Brain microvascular endothelial cell (primary cell): Measurements from ENCODE around the gene TERT.

ENCODE experiments used
- DNase-seq: peaks from one replicate; pipeline ENCODE4 v3.0.0-alpha.2; 2020
- H3K27ac ChIP-seq: fragments of 250-450 bp; sonication (Bioruptor Pico); 2 replicates; pipeline ENCODE4 v1.5.1; 2020; ENCODE audit warnings: mild to moderate bottlenecking, moderate library complexity
- H3K27me3 ChIP-seq: fragments of 250-450 bp; sonication (Bioruptor Pico); replicated peaks from 2 replicates; pipeline ENCODE4 v1.5.1; 2020; ENCODE audit warnings: mild to moderate bottlenecking
- H3K36me3 ChIP-seq: fragments of 250-450 bp; sonication (Bioruptor Pico); replicated peaks from 2 replicates; pipeline ENCODE4 v1.5.1; 2020; ENCODE audit warnings: mild to moderate bottlenecking
- H3K4me3 ChIP-seq: 2 replicates; pipeline ENCODE4 v1.5.1; 2011; ENCODE audit warnings: low read depth, mild to moderate bottlenecking, control low read depth, low read length, moderate library complexity
- CTCF ChIP-seq: IDR thresholded peaks from 2 replicates; pipeline ENCODE4 v1.5.1; 2011; ENCODE audit warnings: low read depth, mild to moderate bottlenecking, moderate library complexity, low read length, control low read depth, inconsistent platforms; ENCODE audit errors: missing control alignments
- in situ Hi-C: cut with HindIII; loops from 2 replicates; pipeline ENCODE4 v1.10.0; 2017; ENCODE audit warnings: low sequenced_read_pairs, low pct_ligation_motif_present

Gene TERT

GRCh38 chr5:1310118-1310517 is 15.2 kb upstream of the TERT start:
- no peaks in the 10 kb centered on the region for H3K36me3 ChIP-seq
- no peak overlapping the region for H3K4me3 ChIP-seq
- no peak for DNase-seq
- in situ Hi-C loops, result loop anchor here (25.0 kb wide), 1 partner anchor 98 kb away; the partner anchor contains the start of gene SLC6A19
- no peaks in the 10 kb centered on the region for H3K27me3 ChIP-seq
- H3K27ac ChIP-seq, result no peak overlapping the region
- no peak for TF ChIP-seq CTCF

- in situ Hi-C loops, result loop anchor here (25.0 kb wide), 1 partner anchor 92 kb away; the partner anchor contains the start of gene SLC6A19
Measured at GRCh38 chr5:1304033-1304432, 9.2 kb upstream of the TERT start.

GRCh38 chr5:1302258-1302657 is 7.4 kb upstream of the TERT start:
- no peak for TF ChIP-seq CTCF
- DNase-seq, result no peak
- Histone ChIP-seq H3K36me3 (no peaks in the 10 kb centered on the region), H3K4me3 (no peak overlapping the region), H3K27me3 (no peaks in the 10 kb centered on the region), H3K27ac (no peak overlapping the region)
- in situ Hi-C loops, result loop anchor here (25.0 kb wide), 1 partner anchor 90 kb away; the partner anchor contains the start of gene SLC6A19

More at GRCh38 chr5:1304033-1304432, 9.2 kb upstream of the TERT start:
- Histone ChIP-seq H3K27me3 (no peaks in the 10 kb centered on the region), H3K4me3 (no peak overlapping the region), H3K27ac (no peak overlapping the region), H3K36me3 (no peaks in the 10 kb centered on the region)
- DNase-seq, result no peak
- TF ChIP-seq CTCF, result no peak

- in situ Hi-C loops, result loop anchor here (25.0 kb wide), 1 partner anchor 88 kb away; the partner anchor contains the start of gene SLC6A19
- TF ChIP-seq CTCF, result no peak
- no peak for DNase-seq
- Histone ChIP-seq H3K4me3 (no peak overlapping the region), H3K27me3 (peaks cover 16% of the 10 kb centered on the region), H3K36me3 (no peaks in the 10 kb centered on the region), H3K27ac (no peak overlapping the region)
Measured at GRCh38 chr5:1300581-1301083, 5.8 kb upstream of the TERT start.

- no peak for DNase-seq
- no peaks in the 10 kb centered on the region for H3K36me3 ChIP-seq
- TF ChIP-seq CTCF, result no peak
- H3K27ac ChIP-seq, result no peak overlapping the region
- peaks cover 23% of the 10 kb centered on the region for H3K27me3 ChIP-seq
- in situ Hi-C loops, result loop anchor here (25.0 kb wide), 1 partner anchor 88 kb away; the partner anchor contains the start of gene SLC6A19
- H3K4me3 ChIP-seq, result no peak overlapping the region
Measured at GRCh38 chr5:1299961-1300360, 5.1 kb upstream of the TERT start.

- in situ Hi-C loops, result no loop called here
Measured at GRCh38 chr5:1299511-1299850, 4.6 kb upstream of the TERT start.

More at GRCh38 chr5:1299511-1299850, 4.6 kb upstream of the TERT start:
- Histone ChIP-seq H3K36me3 (no peaks in the 10 kb centered on the region), H3K27ac (no peak overlapping the region), H3K27me3 (peaks cover 26% of the 10 kb centered on the region), H3K4me3 (no peak overlapping the region)
- TF ChIP-seq CTCF, result no peak
- no peak for DNase-seq
